ENCODE data around the gene ACAA2.

ACAA2 gene

GRCh38 chr18:49767111-49768050 lies 46.0 kb downstream of the ACAA2 start:
- no peak for DNase-seq (ENCODE audit: low read depth, low spot score)

DNA sequence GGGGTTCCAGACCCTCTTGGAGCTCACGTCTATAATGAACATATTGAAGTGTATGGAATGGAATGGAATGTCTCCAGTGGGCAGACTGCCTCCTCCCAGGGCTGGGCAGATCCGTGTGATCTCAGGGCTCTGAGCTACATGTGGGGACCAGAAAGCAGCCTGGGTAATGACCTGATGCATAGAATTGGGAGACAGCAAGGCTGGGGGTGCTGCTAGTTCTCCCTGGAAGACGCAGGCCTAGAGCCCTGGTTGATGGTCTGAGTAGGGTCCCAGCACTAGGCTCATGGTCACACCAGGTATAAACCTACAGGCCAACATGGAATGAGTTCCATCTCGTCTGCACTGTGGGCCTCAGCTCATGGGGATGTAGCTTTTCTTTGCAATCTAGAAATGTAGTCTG lies 46.7 kb downstream of the ACAA2 start:
- no peak for DNase-seq (ENCODE audit: low read depth, low spot score)

DNA sequence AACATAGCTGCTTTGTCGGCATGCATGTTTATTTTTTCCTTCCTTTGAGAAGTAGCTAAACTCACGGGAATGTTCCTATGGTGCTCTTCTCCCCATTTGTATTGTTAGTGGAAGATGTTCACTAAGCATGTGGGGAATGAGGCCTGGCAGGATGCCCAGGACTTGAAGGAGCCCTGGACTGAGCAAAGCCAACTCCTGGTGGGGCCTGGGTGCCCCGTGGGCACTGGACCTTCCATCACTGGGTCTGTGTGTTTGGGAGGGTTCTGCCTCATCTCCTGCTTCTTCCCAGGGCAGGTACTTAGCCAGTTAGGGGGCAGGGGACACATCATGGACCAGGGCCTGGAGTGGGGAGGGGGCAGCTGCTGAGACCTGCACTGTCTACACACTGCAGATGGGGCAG lies 49.3 kb downstream of the ACAA2 start:
- DNase-seq (ENCODE audit: low read depth, low spot score) = no peak

- no peak for DNase-seq (ENCODE audit: low read depth, low spot score)
Measured at GRCh38 chr18:49763590-49763989, 49.7 kb downstream of the ACAA2 start.

DNA sequence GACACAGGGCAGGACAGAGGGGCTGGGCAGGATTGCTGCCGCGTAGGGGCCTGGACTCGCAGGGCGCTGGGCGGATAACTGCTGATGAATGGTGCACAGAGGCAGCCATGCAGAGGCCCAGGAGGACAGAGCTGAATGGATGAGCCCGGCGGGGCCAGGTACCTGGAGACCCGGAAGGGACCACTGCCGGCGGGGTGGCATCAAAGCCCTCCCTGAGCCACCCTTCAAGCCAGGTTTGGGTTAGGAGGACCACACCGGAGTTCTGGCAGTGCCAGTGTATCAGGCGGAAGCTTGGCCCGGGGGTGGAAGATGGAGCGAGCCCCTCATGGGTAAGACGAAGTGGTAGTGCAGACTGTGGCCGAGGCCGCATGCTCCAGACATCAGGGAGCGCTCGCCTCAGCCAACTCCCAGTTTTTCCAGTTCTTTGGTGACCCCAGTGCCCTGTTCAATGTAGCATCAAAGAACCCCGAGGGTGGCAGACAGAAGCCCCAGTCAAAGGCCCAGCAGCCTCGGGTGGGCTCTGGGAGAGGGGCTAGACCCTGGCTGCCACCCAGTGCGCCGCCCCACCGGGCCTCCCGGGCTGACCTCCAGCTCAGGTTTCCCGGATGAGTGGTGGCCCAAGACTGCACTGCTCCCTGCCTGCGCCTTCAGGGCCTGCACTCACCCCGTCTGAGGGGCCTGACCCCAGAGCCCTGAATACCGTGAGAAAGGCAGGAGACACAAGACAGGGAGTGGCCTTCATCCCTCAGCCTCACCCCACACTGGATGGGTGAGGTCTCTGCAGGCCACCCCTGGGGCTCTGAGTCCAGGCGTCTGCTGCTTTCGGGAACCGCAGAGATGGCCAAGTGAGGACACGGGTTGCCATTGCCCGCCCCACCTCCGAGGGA lies 50.9 kb downstream of the ACAA2 start:
- DNase-seq (ENCODE audit: low read depth, low spot score) = no peak

- no peak for DNase-seq (ENCODE audit: low read depth, low spot score)
Measured at GRCh38 chr18:49761771-49762170, 51.6 kb downstream of the ACAA2 start.

- DNase-seq (ENCODE audit: low read depth, low spot score) = no peak
Measured at GRCh38 chr18:49758263-49758610, 55.1 kb downstream of the ACAA2 start.

DNA sequence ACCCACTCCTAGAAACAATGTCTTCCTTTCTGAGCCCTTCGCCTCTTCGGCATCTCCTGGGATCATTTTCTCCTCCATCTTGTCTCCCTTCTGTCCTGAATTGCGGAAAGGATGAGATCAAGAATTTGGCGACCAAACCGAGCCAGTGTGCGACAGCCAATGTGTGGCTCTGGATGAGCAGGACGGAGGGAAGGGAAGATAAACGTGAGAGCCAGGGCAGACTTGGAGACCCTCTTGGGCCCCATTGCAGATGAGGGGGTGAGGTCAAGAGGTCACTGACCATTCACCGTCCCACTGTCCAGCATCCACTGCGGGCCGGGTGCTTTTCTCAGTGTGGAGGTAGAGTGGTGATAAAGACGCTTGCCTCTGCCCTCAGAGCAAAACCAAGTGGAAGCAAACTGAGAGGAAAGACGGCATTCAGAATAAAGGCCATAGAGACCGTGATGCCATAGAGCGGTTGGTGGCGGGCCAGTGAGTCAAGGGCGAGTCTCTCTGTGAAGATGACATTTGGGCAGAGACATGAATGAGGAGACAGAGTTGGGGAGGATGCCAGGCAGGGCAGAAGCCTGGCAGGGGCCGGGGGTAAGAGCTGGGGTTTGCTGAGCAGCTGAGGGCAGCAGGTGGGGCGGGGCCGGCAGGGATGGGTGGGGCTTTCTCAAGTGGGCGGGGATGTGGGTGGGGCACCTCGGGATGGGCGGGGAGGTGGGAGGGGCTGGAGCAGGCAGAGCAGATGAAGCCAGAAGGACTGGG lies 55.6 kb downstream of the ACAA2 start:
- no peak for DNase-seq (ENCODE audit: low read depth, low spot score)

DNA sequence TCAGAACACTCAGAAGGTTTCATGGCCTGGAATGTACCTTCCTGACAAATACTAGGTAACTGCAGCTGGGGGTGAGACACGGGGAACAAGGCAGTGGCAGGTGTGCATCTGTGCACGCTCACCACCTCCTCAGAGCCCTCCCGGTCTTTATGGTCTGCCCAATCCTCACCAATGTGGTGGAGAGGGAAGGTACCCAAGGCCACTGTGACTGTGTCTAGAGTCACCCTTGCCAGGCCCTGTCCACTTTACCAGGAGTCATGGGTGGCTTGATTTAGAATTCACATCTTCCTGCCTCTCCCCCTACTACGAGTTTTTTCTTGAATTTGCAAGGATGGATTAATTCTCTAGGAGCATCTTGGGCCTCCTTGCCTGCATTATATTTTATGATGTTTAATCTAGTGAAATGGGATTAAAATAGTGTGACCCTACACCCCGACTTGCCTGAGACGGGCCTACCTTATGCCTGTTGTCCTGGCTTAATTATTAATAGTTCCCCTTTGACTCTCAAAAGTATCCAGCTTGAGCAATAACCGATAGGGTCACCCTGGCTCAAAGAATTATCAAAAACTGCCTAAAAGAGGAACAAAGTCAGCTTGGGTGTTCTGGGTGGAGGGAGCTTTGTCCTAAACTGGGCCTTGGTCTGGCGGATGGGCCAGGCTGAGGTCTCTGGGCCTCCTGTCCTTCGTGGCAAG lies 56.5 kb downstream of the ACAA2 start:
- DNase-seq (ENCODE audit: low read depth, low spot score) = no peak

DNA sequence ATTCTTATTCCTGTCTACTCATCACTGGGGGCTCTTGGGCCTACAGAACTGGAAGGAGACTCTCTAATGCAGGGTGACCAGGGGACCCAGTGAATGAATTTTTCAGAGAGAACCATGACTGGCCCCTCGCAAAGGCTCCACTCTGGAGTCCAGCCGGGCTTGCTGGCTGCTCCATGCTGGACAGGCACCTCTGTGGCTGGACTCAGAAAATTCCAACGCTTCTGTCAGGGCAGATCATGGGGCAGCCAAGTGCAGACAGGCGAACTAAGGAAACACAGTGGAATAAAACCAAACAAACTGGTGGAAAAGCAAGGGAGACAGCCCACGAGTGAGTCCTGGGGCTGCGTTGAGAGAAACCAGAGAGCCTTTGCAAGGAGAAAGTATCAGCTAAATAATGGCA lies 57.2 kb downstream of the ACAA2 start:
- DNase-seq (ENCODE audit: low read depth, low spot score) = no peak

- DNase-seq (ENCODE audit: low read depth, low spot score) = no peak
Measured at GRCh38 chr18:49755489-49755888, 57.8 kb downstream of the ACAA2 start.

DNA sequence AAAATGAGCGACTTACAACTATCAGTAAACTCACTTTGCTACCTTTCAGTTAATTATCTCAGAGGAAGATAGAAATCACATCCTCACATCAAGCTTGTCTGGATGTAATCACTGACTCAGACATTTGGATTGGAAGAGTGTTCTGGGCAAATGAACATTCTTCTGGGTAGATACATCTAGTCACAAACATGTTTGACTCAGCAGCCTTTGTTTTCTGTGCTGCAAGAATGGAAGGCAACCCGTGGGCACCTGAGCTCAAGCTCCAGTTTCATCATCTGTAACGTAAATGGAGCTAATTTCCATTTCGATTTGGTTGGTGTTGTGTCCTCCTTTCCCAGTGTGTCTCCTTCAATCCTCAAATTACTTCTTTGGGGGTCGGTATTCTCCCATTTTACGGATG lies 58.5 kb downstream of the ACAA2 start:
- no peak for DNase-seq (ENCODE audit: low read depth, low spot score)

DNA sequence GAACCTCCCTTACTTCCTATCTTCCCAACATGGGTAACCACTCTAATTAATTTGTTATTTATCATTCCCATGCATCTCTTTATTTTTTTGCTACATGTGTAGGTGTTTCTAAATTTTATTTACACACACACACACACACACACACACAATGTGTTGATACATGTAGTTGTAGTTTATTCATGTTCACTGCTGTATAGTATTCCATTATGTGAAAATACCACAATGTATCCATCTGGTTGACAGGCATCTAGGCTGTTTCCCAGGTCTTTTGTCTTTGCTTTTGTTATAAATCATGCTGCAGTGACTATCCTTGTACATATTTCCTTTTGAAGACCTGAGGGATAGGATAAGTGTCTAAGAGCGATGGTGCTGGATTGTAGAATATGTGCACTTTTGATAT lies 59.7 kb downstream of the ACAA2 start:
- DNase-seq (ENCODE audit: low read depth, low spot score) = no peak

DNA sequence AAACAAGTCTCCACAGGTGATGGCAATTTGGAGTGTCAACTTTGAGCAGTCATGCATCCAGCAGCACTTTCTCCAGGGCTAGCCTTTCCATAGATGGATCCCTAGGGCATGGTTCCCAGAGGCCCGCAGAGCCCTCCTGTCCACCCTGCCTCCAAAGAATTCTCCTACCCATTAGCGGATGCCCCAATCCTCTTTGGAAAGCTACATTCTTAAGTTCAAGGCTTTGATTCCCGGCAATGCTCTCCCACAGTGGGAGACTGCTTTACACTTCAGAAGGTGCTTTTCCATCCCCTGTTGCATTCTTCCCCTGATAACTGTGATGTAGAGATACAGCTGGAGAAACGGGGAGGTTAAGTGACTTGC lies 61.3 kb downstream of the ACAA2 start:
- no peak for DNase-seq (ENCODE audit: low read depth, low spot score)

DNA sequence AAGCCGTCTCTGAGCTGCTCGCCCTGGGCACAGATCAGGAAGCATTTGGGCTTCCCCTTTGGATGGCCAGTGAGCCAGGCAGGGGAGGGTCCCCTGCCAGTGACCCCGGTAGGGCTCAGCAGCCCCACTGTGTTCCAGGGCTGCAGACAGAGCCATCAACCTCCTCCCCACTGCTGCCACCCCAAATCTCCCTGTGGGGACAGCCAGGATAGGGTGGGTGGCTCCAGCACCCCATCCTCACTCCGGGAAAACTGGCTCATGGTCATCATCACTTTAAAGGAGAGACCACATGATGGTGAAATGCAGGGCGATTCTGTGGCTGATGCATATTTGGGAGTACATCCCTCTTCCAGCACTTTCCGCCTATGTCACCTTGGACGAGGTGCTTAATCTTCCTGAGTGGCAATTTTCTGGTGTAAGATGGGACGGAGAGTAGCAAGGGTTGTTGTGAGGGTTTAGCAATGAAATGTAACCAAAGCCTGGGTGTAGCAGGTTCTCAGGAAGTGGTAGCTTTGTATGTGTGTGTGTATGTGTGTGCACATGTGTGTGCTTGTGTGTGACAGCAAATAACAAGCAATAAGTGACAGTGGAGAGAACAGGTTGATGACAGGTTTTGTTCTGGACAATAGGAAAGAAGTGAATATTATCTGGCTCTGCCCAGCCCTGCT lies 61.8 kb downstream of the ACAA2 start:
- no peak for DNase-seq (ENCODE audit: low read depth, low spot score)

DNA sequence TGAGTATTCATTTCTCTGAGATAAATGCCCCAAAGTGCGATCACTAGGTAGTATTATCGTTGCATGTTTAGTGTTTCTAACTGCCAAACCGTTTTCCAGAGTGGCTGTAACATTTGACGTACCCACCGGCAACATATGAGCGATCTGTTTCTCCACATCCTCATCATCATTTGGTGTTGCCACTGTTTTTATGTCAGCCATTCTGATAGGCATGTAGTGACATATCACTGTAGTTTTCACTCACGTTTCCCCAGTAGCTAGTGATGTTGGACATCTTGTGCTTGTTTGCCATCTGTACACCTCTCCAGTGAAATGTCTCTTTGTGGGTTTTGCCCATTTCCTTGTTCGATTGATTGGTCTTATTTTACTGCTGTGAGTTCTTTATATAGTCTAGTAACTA lies 63.8 kb downstream of the ACAA2 start:
- DNase-seq (ENCODE audit: low read depth, low spot score) = no peak

GRCh38 chr18:49747876-49748275 lies 65.5 kb downstream of the ACAA2 start:
- DNase-seq (ENCODE audit: low read depth, low spot score) = no peak

DNA sequence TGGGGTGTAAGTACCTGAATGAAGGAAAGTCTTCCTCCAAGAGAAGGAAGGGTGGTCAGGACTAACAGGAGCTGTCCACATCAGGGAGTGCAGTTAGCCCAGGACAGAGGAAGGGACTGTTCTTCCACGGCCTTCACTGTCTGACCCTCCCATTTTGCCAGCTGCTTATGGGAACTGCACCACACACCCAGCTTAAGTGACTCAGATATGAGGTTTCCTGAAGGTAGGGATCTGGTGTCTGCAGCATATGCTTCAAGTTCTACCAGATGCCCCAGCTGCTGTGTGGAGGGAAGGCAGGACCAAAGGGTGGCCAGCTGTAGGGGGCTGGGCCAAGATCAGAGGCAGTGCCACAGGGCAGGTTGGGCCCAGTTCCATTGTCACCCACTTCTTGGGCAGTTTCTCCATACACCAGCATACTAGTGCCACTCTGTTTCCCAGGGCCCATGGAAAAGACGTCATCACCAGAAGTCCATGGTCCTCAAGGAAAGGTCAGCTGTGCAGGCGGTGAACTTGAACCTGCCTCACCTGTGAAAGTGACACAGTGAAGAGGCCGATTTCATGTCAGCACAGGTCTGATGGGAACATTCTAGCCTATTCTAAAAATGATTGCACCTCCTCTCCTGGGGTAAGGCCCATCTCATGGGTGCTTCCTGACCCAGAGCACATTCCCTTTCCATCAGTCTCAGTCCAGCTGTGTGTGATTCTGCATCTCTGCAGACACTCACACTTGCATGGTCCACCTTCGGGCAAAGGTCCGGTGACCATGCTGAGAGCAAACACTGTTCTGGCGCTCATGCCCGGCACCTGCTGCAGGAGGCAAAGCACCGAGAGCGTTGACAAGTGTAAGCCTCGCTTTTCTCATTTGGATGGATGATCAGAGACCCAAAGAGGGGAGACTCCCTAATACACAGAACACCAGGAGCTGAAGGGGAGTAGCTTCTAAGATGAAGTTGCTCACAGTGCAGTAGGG lies 68.0 kb downstream of the ACAA2 start:
- DNase-seq (ENCODE audit: low read depth, low spot score) = no peak

- no peak for DNase-seq (ENCODE audit: low read depth, low spot score)
Measured at GRCh38 chr18:49744376-49745008, 68.8 kb downstream of the ACAA2 start.

Data from activated CD4-positive, CD25-positive, alpha-beta regulatory T cell treated with anti-CD3 and anti-CD28 coated beads, Interleukin-2, amount 50 U/mL, for 16 hours (primary cell).